SU-DHL-6 (cell line): Measurements from ENCODE around the gene APLN.

Experiments used
- H2AFZ ChIP-seq: fragments of 200-600 bp; sonication (generic); 2 replicates; pipeline ENCODE4 v1.6.1; 2014; ENCODE audit warnings: low read depth, mild to moderate bottlenecking, moderate library complexity, mixed read lengths, antibody characterized with exemption, low read length; ENCODE audit not compliant: severe bottlenecking
- H3F3A ChIP-seq: fragments of 200-600 bp; shearing (Covaris generic); 2 replicates; pipeline ENCODE4 v1.6.0; 2016; ENCODE audit warnings: antibody characterized with exemption, mild to moderate bottlenecking; ENCODE audit not compliant: insufficient read depth
- H3K27ac ChIP-seq: fragments of 200-600 bp; sonication (generic); 2 replicates; pipeline ENCODE4 v1.5.1; 2016; ENCODE audit warnings: low read depth, mild to moderate bottlenecking, low read length, moderate library complexity, mixed read lengths
- H3K27me3 ChIP-seq: fragments of 200-600 bp; sonication (generic), shearing (Covaris generic); 2 replicates; pipeline ENCODE4 v1.6.0; 2014; ENCODE audit warnings: mild to moderate bottlenecking, low read length
- H3K36me3 ChIP-seq: fragments of 200-600 bp; sonication (generic); 2 replicates; pipeline ENCODE4 v1.6.1; 2014; ENCODE audit warnings: mild to moderate bottlenecking, low read length, mixed read lengths
- H3K4me2 ChIP-seq: fragments of 300-600, 200-600 bp; shearing (Covaris generic), sonication (generic); 2 replicates; pipeline ENCODE4 v1.6.0; 2014; ENCODE audit warnings: low read length, low read depth, mild to moderate bottlenecking; ENCODE audit not compliant: poor library complexity, severe bottlenecking
- H3K4me3 ChIP-seq: fragments of 200-600 bp; sonication (generic); 2 replicates; pipeline ENCODE4 v1.5.1; 2014; ENCODE audit warnings: antibody characterized with exemption, low read length, mild to moderate bottlenecking, mixed read lengths; ENCODE audit not compliant: insufficient read depth, poor library complexity, severe bottlenecking
- H3K79me2 ChIP-seq: fragments of 200-600 bp; sonication (generic); 2 replicates; pipeline ENCODE4 v1.6.1; 2014; ENCODE audit warnings: mild to moderate bottlenecking, low read length, moderate library complexity; ENCODE audit not compliant: insufficient read depth
- H3K9ac ChIP-seq: fragments of 200-600 bp; sonication (generic); 2 replicates; pipeline ENCODE4 v1.7.0; 2014; ENCODE audit warnings: mild to moderate bottlenecking, low read length
- H3K9me2 ChIP-seq: fragments of 200-600 bp; sonication (generic); replicated peaks from 2 replicates; pipeline ENCODE4 v1.6.1; 2014; ENCODE audit warnings: low read length; ENCODE audit not compliant: insufficient read depth
- H3K9me3 ChIP-seq: fragments of 200-600 bp; sonication (generic); 2 replicates; pipeline ENCODE4 v1.6.1; 2014; ENCODE audit warnings: low read length, mixed read lengths; ENCODE audit not compliant: insufficient read depth
- H4K20me1 ChIP-seq: fragments of 200-600 bp; sonication (generic); 2 replicates; pipeline ENCODE4 v1.6.1; 2014; ENCODE audit warnings: low read depth, mild to moderate bottlenecking, antibody characterized with exemption, low read length, moderate library complexity, mixed read lengths
- EZH2phosphoT487 ChIP-seq: fragments of 200-600 bp; sonication (generic), shearing (Covaris generic); conservative IDR thresholded peaks from 2 replicates; pipeline ENCODE4 v1.6.1; 2018; ENCODE audit warnings: mild to moderate bottlenecking, antibody characterized with exemption, low read length, moderate library complexity, mixed read lengths
- TF ChIP-seq, protein P1 (sequence below): fragments of 200-600 bp; sonication (generic); IDR thresholded peaks from one replicate; pipeline ENCODE4 v1.5.1; 2017; ENCODE audit warnings: antibody characterized with exemption, mild to moderate bottlenecking, low read length, moderate library complexity; ENCODE audit not compliant: insufficient read depth, poor library complexity, severe bottlenecking

APLN gene

DNA sequence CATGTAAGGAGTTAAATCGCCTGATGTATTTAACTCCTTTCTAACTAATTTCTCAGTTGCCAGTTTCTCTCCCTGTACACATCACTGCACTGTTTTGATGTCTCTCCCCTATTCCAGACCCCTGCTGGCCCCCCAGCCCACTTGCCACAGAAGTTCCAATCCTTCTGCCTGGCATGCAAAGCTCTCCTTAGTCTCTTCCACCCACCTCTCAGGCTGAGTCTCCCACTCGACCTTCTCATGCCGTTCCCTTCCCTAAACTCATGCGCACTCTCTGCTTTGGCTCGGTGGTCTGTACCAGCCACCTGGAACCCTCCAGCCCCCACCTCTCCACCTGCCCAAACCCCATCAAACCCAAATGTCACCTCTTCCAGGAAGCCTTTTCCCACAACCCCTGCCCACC, 56.9 kb downstream of the APLN start:
- no peak overlapping the region for H3K27ac ChIP-seq
- no peak overlapping the region for H2AFZ ChIP-seq
- no peaks in the 10 kb centered on the region for H3K79me2 ChIP-seq
- H3K4me2 ChIP-seq, result no peak overlapping the region
- H3K9me2 ChIP-seq, result no peaks in the 10 kb centered on the region
- no peaks in the 10 kb centered on the region for H3F3A ChIP-seq
- no peaks in the 10 kb centered on the region for H3K9me3 ChIP-seq
- H3K9ac ChIP-seq, result no peak overlapping the region
- no peak for TF ChIP-seq EZH2phosphoT487
- TF ChIP-seq, protein P1, sequence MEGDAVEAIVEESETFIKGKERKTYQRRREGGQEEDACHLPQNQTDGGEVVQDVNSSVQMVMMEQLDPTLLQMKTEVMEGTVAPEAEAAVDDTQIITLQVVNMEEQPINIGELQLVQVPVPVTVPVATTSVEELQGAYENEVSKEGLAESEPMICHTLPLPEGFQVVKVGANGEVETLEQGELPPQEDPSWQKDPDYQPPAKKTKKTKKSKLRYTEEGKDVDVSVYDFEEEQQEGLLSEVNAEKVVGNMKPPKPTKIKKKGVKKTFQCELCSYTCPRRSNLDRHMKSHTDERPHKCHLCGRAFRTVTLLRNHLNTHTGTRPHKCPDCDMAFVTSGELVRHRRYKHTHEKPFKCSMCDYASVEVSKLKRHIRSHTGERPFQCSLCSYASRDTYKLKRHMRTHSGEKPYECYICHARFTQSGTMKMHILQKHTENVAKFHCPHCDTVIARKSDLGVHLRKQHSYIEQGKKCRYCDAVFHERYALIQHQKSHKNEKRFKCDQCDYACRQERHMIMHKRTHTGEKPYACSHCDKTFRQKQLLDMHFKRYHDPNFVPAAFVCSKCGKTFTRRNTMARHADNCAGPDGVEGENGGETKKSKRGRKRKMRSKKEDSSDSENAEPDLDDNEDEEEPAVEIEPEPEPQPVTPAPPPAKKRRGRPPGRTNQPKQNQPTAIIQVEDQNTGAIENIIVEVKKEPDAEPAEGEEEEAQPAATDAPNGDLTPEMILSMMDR, result no peak
- H4K20me1 ChIP-seq, result no peaks in the 10 kb centered on the region
- H3K4me3 ChIP-seq, result no peak overlapping the region
- no peaks in the 10 kb centered on the region for H3K27me3 ChIP-seq
- H3K36me3 ChIP-seq, result no peaks in the 10 kb centered on the region

DNA sequence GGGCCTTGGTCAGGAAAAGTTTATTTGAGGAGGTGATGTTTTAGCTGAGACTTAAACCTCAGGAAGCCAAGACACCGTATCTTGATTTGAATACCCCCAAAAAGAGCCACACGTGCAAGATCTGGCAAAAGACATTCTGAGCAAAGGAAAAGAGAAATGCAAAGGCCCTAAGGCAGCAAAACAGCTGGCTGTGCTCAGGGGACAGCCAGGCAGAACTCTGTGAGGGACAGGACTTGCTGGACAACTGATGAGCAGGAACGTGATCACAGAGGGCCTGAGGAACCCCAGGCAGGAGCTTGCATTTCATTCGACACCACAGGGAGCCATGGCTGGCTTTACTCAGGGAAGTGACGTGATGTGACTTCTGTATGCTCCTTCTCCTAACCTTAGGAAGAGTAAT, 58.7 kb downstream of the APLN start:
- TF ChIP-seq, protein P1, result no peak
- TF ChIP-seq EZH2phosphoT487, result no peak
- H3K27ac ChIP-seq, result no peak overlapping the region

More for the DNA sequence above, 58.7 kb downstream of the APLN start:
- Histone ChIP-seq H2AFZ (no peak overlapping the region), H3K9me3 (no peaks in the 10 kb centered on the region), H3F3A (no peaks in the 10 kb centered on the region), H4K20me1 (no peaks in the 10 kb centered on the region), H3K9me2 (no peaks in the 10 kb centered on the region), H3K4me3 (no peak overlapping the region), H3K4me2 (no peak overlapping the region), H3K27me3 (no peaks in the 10 kb centered on the region), H3K9ac (no peak overlapping the region), H3K79me2 (no peaks in the 10 kb centered on the region), H3K36me3 (no peaks in the 10 kb centered on the region)
